Measurements from ENCODE around the gene SCARF2. TPM values are rescaled to one million over a fixed set of nuclear protein-coding genes. Genes with fewer than 3 reads are reported as not detected.
"Not testable (repeated sequence)": the region's sequence is repeated elsewhere in the genome, so short reads cannot be mapped to it uniquely, and the experiment has no call there.

The SCARF2 gene
- total RNA-seq, 1 donor from 2014 or later = 3.4 TPM

- Mint-ChIP-seq H3K36me3 (ENCODE audit: unreplicated experiment) (no peaks in the 10 kb centered on the region), H3K9me3 (ENCODE audit: unreplicated experiment) (peaks cover 2% of the 10 kb centered on the region), H3K27ac (ENCODE audit: unreplicated experiment) (no peak overlapping the region), H3K4me3 (ENCODE audit: unreplicated experiment) (no peak overlapping the region), H3K4me1 (ENCODE audit: low read depth, unreplicated experiment) (no peaks in the 10 kb centered on the region), H3K27me3 (ENCODE audit: unreplicated experiment) (no peaks in the 10 kb centered on the region)
- no peak for TF ChIP-seq CTCF (IDR thresholded peaks at IDR 0.05; ENCODE audit: partially characterized antibody, unreplicated experiment)
- no peak for DNase-seq
Measured at GRCh38 chr22:20384865-20385264, 52.8 kb downstream of the SCARF2 start.

- Mint-ChIP-seq H3K9me3 (ENCODE audit: unreplicated experiment) (peaks cover 2% of the 10 kb centered on the region), H3K27me3 (ENCODE audit: unreplicated experiment) (no peaks in the 10 kb centered on the region), H3K36me3 (ENCODE audit: unreplicated experiment) (no peaks in the 10 kb centered on the region), H3K4me1 (ENCODE audit: low read depth, unreplicated experiment) (no peaks in the 10 kb centered on the region), H3K27ac (ENCODE audit: unreplicated experiment) (no peak overlapping the region), H3K4me3 (ENCODE audit: unreplicated experiment) (no peak overlapping the region)
- DNase-seq = no peak
- no peak for TF ChIP-seq CTCF (IDR thresholded peaks at IDR 0.05; ENCODE audit: partially characterized antibody, unreplicated experiment)
Measured at GRCh38 chr22:20384171-20384570, 53.5 kb downstream of the SCARF2 start.

- H3K4me1 Mint-ChIP-seq (ENCODE audit: low read depth, unreplicated experiment) = no peaks in the 10 kb centered on the region
- H3K27ac Mint-ChIP-seq (ENCODE audit: unreplicated experiment) = no peak overlapping the region
- no peak for TF ChIP-seq CTCF (IDR thresholded peaks at IDR 0.05; ENCODE audit: partially characterized antibody, unreplicated experiment)
- peaks cover 2% of the 10 kb centered on the region for H3K9me3 Mint-ChIP-seq (ENCODE audit: unreplicated experiment)
- no peaks in the 10 kb centered on the region for H3K27me3 Mint-ChIP-seq (ENCODE audit: unreplicated experiment)
- no peak for DNase-seq
- H3K4me3 Mint-ChIP-seq (ENCODE audit: unreplicated experiment) = no peak overlapping the region
- H3K36me3 Mint-ChIP-seq (ENCODE audit: unreplicated experiment) = no peaks in the 10 kb centered on the region
Measured at GRCh38 chr22:20383538-20383937, 54.1 kb downstream of the SCARF2 start.

- no peak for DNase-seq
- H3K36me3 Mint-ChIP-seq (ENCODE audit: unreplicated experiment) = no peaks in the 10 kb centered on the region
- peaks cover 2% of the 10 kb centered on the region for H3K27me3 Mint-ChIP-seq (ENCODE audit: unreplicated experiment)
- no peak overlapping the region for H3K27ac Mint-ChIP-seq (ENCODE audit: unreplicated experiment)
- no peak for TF ChIP-seq CTCF (IDR thresholded peaks at IDR 0.05; ENCODE audit: partially characterized antibody, unreplicated experiment)
- peaks cover 2% of the 10 kb centered on the region for H3K9me3 Mint-ChIP-seq (ENCODE audit: unreplicated experiment)
- H3K4me3 Mint-ChIP-seq (ENCODE audit: unreplicated experiment) = no peak overlapping the region
- H3K4me1 Mint-ChIP-seq (ENCODE audit: low read depth, unreplicated experiment) = no peaks in the 10 kb centered on the region
Measured at GRCh38 chr22:20380486-20380885, 57.1 kb downstream of the SCARF2 start.

GRCh38 chr22:20378684-20379083 lies 58.9 kb downstream of the SCARF2 start:
- H3K9me3 Mint-ChIP-seq (ENCODE audit: unreplicated experiment); DNase-seq; H3K4me1 Mint-ChIP-seq (ENCODE audit: low read depth, unreplicated experiment); H3K27me3 Mint-ChIP-seq (ENCODE audit: unreplicated experiment); H3K4me3 Mint-ChIP-seq (ENCODE audit: unreplicated experiment); H3K36me3 Mint-ChIP-seq (ENCODE audit: unreplicated experiment); H3K27ac Mint-ChIP-seq (ENCODE audit: unreplicated experiment): not testable (repeated sequence)

GRCh38 chr22:20378110-20378509 lies 59.5 kb downstream of the SCARF2 start:
- Mint-ChIP-seq H3K4me3 (ENCODE audit: unreplicated experiment) (no peak overlapping the region), H3K9me3 (ENCODE audit: unreplicated experiment) (peaks cover 2% of the 10 kb centered on the region), H3K27me3 (ENCODE audit: unreplicated experiment) (peaks cover 4% of the 10 kb centered on the region), H3K4me1 (ENCODE audit: low read depth, unreplicated experiment) (no peaks in the 10 kb centered on the region), H3K27ac (ENCODE audit: unreplicated experiment) (no peak overlapping the region), H3K36me3 (ENCODE audit: unreplicated experiment) (peaks cover 5% of the 10 kb centered on the region)
- TF ChIP-seq CTCF (IDR thresholded peaks at IDR 0.05; ENCODE audit: partially characterized antibody, unreplicated experiment) = no peak
- DNase-seq = no peak

- H3K9me3 Mint-ChIP-seq (ENCODE audit: unreplicated experiment); H3K4me1 Mint-ChIP-seq (ENCODE audit: low read depth, unreplicated experiment); H3K27ac Mint-ChIP-seq (ENCODE audit: unreplicated experiment); H3K4me3 Mint-ChIP-seq (ENCODE audit: unreplicated experiment); H3K36me3 Mint-ChIP-seq (ENCODE audit: unreplicated experiment); H3K27me3 Mint-ChIP-seq (ENCODE audit: unreplicated experiment); DNase-seq: not testable (repeated sequence)
Measured at GRCh38 chr22:20376983-20377382, 60.6 kb downstream of the SCARF2 start.

- H3K27ac Mint-ChIP-seq (ENCODE audit: unreplicated experiment); H3K36me3 Mint-ChIP-seq (ENCODE audit: unreplicated experiment); H3K4me1 Mint-ChIP-seq (ENCODE audit: low read depth, unreplicated experiment); H3K27me3 Mint-ChIP-seq (ENCODE audit: unreplicated experiment); DNase-seq; H3K9me3 Mint-ChIP-seq (ENCODE audit: unreplicated experiment); H3K4me3 Mint-ChIP-seq (ENCODE audit: unreplicated experiment): not testable (repeated sequence)
Measured at GRCh38 chr22:20376281-20376680, 61.3 kb downstream of the SCARF2 start.

All from glutamatergic neuron (in vitro differentiated cells).